HG03060 (cell line): ENCODE data around the gene GADD45B.
"Not testable (repeated sequence)": the region's sequence is repeated elsewhere in the genome, so short reads cannot be mapped to it uniquely, and the experiment has no call there.

ENCODE experiments used
- ATAC-seq: cut with Tn5 transposase; IDR thresholded peaks from one replicate; pipeline ENCODE4 v1.9.1; 2021; ENCODE audit warnings: low read depth, moderate number of reproducible peaks; ENCODE audit not compliant: unreplicated experiment

GADD45B gene

DNA sequence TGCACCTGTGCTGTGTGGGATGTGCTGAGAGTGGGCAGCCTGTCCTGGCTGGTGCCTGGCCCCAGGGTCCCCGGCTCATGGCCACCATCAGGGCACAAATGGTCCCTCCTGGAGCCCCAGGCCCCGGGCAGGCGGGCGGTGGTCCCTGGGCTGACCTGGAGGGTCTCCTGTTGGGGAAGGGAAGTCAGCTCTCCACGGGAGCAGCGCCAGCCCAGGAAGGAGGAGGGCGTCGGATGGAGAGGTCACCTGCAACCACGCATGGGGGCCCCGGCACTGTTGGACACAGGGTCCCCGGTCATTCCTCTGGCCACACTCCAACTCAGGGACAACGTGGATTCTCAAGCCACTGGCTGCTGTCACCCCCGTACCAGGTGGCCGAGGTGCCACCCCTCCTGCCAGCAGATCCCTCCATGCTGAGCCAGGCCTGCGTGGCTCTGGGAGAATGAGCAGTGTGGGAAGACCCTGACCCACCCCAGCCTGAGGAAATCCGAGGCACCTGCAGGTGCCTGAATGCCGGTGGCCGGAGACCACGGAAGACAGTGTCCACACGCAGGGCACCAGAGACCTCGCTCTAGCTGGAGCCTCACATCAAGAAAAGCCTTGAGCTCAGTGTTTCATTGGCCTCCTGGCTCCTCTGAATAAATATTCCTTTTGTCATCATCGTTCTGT lies 32.7 kb upstream of the GADD45B start:
- ATAC-seq = no peak

DNA sequence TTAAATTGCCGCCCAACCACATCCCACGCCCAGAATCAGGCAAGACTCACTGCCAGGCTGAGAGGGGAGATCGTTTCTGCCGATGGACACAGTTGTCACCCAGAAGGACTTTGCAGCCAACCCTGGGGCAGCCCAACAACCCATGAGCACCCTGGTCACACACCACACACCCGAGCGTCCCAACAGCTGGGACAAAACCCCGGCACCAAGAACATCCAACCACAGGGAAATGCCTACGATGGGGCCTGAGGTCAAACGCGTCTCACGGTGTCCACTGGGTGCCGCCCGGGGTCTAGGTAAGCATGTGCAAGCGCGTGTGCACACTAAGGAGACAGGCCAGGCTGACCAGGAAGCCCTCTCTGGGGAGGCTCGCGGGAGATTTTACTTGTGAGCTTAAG lies 32.1 kb upstream of the GADD45B start:
- no peak for ATAC-seq

DNA sequence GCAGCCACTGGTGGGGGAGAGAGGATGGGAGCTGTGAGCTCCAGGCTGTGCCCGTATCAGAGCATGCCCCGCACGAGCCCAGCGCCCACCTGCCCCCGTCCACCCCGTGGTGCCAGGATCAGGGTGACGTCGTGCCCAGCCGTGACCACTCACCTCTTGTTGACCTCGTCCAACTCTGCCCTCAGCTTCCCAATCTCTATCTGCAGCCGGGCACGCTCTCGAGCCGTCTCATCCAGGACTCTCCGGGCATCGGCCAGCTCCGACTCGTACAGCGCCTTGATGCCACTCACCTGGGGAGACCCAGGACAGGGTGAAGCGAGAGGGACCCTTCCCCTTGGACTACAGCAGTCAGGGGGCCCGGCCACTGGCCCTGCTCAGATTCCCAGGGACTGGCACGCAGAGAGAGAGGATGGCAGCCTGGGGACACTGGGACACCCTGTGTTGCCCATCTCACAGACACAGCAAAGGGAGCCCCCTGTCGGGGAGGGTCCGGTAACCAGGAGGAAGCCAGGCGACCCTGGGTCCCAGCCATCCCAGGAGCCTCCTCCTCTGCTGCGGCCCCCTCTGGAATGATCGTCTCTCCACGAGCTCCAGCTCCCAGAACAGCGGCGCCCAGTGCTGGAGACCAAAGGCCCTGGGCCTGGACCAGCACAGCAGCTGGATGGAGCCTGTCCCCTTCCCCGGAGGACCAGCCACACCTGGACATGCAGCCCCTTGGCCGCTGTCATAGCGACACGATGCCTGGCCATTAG lies 31.5 kb upstream of the GADD45B start:
- no peak for ATAC-seq

DNA sequence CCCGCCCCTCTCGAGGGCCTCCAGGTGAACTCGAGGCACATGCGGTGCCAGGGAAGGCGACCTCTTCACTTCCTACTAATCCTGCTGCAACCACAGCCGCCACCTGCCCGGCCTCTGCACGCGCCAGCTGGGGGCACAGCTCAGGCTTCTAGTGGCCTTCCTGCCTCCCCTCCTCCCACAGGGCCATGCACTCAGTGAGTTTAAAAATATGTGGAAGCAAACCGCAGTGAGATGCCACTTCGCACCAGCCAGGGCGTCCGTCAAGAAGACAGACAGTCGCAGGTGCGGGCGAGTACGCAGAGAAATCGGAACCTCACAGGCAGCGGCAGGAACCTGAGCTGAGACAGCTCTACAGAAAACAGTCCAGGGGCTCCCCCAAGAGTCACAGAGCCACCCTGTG lies 29.5 kb upstream of the GADD45B start:
- no peak for ATAC-seq

DNA sequence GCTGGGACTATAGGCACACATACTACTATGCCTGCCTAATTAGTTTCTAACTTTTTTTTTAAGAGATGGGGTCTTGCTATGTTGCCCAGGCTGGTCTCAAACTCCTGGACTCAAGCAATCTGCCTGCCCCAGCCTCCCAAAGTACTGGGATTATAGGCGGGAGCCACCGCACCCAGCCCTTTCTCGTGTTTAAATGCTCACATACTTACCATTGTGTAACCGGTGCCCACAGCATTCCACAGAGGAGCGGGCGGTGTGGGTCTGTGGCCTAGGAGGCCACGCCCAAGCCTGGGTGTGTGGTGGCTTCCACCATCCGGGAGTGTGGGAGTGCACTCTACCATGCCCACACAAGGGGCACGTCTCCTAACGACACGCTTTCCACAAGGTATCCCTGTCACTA lies 26.9 kb upstream of the GADD45B start:
- ATAC-seq = no peak

DNA sequence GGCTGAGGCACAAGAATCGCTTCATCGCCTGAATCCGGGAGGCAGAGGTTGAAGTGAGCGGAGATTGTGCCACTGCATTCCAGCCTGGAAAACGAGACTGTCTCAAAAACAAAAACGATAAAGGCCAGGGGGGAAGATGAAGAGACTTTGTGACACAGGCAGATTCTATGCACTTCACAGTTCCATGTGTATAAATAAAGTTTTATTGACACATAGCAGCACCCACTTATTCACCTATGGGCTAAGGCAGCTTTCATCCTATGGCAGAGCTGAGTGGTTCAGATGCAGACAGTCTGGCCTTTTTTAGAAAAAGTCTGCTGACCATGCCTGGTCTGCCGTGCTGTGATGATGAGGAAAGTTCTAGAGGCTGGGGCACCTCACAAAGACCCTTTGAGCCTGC lies 24.8 kb upstream of the GADD45B start:
- ATAC-seq = no peak

DNA sequence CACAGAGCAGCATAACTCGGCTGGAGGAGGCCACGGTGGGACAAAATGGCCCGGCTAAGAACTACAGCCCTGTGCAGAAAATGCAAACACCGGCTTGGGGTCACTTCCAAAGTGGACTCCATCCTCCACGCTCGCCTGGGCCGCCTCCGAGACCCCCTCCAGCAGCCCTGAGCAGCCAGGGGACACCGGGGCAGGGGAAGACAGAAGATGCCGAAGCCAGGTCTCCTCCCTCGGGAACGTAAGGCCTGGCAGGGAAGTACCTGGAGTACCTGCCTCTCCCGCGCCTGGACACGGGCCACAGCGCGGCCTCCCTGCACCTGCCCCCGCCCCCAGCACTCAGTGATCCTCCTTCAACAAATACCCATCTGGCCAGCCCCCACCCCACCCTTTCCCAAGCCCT lies 24.2 kb upstream of the GADD45B start:
- no peak for ATAC-seq

DNA sequence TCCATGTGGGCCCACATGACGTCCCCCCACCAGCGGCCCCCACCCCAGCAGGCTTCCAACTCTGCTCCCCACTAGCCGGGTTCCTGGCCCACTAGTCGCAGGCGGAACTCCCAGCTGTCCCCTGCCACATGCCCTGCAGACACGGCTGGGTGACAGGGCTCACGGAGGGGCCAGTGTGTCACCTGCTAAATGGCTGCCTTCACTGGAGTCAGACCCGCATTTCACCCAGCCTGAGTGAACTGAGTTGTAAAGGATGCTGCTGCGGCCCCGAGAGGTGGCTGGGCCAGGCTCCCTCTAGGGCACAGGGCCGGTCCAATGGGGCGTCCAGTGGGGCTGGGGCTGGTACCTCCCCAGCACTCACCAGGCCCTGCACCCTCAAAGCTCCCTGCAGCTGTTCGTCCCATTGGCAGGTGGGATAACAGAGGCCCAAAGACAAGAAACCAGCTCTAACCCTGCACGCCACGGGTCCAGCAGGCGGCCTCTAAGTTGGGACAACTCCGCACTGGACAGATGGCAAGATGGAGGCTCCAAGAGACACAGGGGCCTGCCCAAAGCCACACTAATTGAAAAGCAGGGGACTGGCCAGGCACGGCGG lies 22.4 kb upstream of the GADD45B start:
- no peak for ATAC-seq

DNA sequence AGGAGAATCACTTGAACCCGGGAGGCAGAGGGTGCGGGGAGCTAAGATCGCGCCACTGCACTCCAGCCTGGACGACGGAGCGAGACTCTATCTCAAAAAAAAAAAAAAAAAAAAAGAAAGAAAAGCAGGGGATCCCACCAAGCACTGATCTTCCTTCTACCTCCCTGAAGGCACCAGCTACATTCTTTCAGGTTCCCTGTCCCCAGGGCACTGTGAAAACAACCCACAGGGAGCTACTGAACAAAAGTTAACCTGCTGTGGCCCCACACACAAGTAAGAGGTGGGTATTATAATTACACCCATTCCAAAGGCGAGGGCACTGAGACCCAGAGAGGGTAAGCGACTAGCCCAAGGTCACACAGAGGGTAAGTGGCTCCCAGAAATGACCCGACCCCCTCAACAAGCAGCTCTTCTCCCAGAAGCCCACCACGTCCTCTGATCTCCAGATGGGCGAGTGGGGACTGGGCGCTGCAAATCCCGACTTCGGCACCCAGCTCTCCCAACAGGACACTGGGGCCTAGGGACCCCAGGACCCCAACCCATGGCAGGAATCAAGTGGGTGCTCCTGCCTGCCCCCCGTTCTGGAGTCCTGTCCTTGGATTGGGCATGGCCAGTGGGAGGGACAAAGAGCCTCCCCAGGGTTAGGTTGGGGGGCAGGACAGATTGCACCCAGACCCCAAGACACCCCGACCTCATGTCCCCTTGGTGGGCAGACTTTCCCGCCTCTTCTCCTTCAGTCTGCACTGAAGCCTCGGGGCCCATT lies 21.5 kb upstream of the GADD45B start:
- no peak for ATAC-seq

DNA sequence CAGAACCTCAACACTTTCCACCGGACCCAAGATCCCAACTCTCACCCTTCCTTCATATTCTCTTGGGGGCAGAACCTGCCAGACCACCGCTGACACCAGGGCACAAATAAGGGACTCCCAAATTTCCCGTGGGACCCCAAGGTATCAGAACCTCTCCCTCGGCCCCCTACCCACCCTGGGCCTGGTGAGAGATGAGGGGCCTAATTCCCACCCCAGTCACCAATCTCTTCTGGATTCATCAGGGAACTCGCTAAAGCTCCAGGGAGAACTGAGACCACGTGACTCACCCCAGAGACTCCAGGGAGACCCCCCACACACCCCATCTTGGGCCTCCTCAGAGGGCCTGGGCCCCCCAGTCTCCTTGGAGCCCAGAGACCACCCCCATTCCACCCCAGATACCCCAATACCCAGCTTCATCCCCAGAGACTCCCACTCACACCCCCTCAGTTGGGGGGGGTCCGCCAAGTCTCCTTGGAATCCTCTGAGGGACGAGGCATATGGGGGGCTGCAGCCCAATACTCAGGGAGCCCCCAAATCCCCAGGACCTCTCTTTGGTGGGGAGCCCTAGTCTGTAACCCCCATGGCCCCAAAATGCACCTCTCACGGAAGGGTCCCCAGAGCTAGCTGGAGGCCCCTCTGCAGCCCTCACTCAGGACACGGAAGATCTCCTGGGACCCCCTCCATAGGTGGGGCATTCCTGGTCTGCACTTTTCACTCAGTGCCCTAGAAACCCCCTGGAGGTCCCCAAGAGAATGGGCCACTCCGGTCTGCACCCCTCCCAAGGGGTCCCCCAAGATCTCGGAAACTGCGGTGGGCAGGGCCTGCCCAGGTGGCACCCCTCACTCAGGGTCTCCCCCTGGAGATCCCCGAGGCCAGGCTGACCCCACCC lies 20.7 kb upstream of the GADD45B start:
- no peak for ATAC-seq

DNA sequence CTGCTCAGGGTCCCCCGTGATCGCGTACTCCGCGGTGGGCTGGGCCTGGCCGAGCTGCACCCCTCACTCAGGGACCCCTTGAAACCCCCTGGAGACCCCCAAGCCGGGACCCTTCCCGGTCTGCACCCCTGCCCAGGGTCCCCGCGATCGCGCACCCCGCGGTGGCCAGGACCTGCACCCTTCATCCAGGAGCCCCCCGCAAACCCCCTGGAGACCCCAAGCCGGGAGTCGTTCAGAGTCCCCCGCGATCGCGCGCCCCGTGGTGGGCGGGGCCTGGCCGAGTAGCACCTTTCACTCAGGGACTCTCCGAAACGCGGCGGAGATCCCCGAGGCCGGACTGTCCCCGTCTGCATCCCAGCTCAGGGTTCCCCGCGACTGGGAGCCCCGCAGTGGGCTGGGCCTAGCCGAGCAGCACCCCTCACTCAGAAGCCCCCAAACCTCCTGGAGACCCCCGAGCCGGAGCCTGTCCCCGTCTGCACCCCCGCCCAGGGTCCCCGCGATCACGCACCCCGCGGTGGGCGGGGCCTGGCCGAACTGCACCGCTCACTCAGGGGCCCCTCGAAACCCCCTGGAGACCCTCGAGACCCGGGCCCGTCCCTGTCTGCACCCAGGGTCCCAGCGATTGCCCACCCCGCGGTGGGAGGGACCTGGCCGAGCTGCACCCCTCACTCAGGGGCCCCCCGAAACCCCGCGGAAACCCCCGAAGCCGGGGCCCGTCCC lies 19.9 kb upstream of the GADD45B start:
- ATAC-seq = no peak

DNA sequence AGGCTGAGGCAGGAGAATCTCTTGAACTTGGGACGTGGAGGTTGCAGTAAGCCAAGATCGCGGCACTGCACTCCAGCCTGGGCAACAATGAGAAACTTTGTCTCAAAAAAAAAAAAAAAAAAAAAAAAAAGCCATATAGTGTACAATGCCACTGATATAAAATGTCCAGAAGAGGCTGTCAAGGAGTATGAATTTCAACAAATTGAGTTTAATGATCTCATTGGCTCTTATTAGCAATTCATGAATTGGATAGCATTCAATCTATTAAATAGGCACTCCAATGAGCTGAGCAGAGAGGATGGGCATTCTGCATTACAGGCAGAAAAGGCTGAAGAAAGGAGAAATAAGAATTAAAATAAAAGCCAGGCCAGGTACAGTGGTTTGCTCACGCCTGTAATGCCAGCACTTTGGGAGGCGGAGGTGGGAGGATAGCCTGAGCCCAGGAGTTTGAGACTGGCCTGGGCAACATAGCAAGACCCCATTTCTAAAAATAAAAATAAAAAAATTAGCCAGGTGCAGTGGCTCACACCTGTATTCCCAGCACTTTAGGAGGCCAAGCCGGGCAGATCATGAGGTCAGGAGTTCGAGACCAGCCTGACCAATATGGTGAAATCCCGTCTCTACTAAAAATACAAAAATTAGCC lies 18.4 kb upstream of the GADD45B start:
- no peak for ATAC-seq

DNA sequence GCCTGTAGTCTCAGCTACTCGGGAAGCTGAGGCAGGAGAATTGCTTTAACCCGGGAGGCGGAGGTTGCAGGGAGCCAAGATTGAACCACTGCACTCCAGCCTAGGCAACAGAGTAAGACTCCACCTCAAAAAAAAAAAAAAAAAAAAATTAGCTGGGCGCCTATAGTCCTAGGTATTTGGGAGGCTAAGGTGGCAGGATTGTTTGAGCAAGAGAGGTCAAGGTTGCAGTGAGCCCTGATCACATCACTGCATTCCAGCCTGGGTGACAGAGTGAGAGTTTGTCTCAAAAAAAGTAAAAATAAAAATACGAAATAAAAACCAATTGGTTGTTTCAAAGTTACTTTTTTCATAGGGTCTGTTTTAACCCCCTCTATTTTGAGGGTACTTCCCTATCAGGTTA lies 17.9 kb upstream of the GADD45B start:
- ATAC-seq = no peak

DNA sequence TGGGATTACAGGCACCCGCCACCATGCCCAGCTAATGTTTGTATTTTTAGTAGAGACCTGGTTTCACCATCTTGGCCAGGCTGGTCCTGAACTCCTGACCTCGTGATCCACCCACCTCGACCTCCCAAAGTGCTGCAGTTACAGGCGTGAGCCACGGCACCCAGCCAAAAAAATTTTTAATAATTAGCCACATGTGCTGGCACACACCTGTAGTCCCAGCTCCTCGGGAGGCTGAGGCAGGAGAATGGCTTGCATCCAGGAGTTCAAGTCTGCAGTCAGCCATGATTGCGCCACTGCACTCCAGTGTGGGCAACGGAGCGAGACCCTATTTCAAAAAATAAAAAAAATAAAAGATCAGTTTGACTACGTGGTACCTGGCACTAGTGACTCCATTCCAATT lies 17.2 kb upstream of the GADD45B start:
- ATAC-seq = not testable (repeated sequence)

DNA sequence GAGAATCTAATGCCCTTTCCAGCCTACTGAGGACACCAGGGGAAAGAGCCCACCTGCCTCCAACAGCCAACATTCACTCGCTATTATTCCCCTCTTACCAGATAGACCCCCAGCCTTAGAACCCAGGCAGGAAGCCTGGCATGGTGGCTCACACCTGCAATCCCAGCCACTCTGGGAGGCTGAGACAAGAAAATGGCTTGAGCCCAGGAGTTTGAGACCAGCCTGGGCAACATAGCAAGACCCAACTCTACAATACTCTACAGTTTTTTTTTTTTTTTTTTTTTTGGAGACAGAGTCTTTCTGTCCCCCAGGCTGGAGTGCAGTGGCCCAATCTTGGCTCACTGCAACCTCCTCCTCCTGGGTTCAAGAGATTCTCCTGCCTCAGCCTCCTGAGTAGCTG lies 15.7 kb upstream of the GADD45B start:
- ATAC-seq = no peak

DNA sequence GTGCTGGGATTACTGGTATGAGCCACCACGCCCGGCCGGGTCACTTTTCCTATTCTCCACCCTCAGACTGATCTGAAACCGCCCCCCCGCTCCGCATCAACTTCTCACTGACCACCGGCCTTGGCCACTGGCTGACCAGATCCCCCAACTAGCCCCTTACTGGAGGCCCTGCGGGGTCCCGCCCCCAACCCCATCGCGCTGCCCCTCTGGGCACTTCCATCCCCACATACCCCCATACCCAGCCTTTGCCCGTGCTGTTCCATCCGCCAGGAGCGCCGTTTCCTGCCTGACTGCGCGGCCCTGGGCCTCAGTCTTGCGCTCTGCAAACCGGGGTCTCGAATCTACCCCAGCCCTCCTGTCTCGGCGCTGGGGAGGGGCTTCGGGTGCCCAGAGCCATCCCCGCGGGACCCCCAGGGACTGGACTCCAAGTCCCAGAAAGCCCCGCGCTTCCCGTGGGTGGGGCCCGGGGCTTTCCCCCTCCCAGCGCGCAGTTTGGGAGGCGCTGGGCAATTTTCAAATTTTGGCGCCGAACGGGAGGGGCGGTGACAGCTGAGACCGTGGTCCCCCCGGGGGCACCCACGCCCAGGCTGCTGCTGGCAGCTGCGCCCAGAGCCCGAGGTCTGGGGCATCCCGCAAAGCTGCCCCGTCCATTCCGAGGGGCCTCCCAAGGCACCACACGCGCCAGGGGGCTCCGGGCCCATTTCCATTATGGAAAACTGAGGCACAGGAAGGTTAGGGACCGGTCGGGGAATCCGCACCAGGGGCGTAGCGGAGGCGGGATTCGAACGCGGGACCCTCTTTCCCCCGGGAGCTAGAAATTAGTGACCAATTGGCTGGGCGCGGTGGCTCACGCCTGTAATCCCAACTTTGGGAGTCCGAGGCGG lies 13.9 kb upstream of the GADD45B start:
- ATAC-seq = no peak

DNA sequence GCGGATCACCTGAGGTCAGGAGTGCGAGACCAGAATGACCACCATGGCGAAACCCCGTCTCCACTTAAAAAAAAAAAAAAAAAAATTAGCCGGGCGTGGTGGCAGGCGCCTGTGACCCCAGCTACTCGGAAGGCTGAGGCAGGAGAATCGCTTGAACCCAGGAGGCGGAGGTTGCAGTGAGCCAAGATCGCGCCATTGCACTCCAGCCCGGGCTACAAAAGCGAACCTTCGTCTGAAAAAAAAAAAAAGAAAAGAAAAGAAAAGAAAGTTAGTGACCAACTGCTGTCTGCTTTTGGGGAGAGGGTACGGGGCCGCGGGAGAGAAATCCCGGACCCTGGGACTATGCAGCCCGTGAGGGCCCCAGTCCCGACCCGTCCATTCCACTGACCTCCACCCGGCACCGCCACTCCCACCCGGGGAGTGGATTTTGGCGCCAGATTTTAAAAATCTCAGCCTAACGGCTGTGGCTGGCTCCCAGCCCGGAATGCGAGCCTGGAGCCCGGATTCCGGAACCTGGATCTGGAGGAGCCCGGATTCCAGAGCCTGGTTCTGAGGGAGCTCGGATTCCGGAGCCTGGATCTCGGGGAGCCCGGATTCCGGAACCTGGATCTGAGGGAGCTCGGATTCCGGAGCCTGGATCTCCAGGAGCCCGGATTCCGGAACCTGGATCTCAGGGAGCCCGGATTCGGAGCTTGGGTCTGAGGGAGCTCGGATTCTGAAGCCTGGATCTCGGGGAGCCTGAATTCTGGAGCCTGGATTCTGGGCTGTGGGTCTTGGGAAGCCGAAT lies 13.1 kb upstream of the GADD45B start:
- no peak for ATAC-seq
